HG03457 (cell line): Measurements from ENCODE around the gene SEZ6.

Experiments used
- ATAC-seq: cut with Tn5 transposase; IDR thresholded peaks from one replicate; pipeline ENCODE4 v1.9.1; 2021; ENCODE audit warnings: moderate number of reproducible peaks; ENCODE audit not compliant: unreplicated experiment

SEZ6 gene

DNA sequence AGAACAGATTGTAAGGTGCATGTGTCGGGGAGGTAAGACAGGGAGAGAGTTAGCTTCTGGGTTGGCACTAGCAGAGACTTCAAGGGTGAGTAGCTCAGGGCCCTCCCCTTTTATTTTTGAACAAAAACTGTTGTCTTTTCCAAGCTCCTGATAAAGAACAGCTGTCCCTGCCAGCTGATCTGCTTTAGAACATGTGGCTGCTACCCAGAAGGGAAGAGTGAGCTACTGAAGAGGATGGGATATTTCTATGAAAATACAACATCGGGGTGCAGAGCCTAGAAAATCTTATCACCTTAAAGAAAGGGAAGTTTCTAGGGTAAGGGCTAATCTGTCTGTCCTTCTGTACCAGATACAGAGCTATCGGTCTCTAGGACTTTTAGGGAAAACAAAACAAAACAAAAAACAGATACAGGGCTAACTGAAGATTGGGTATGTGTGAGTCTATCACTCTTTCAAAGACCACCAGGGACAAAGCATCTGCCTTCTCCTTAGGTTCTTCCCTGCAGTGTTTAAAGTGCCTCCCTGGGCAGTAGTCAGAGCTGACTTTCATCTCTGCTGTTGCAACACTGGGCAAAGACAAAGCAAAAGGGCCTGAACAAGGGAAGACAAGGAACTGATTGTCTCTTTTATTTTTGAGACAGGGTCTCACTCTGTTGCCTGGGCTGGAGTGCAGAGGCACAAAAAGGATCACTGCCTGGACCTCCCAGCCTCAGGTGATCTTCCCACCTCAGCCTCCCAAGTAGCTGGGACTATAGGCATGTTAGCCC is 97.9 kb downstream of the SEZ6 start:
- ATAC-seq: no peak

DNA sequence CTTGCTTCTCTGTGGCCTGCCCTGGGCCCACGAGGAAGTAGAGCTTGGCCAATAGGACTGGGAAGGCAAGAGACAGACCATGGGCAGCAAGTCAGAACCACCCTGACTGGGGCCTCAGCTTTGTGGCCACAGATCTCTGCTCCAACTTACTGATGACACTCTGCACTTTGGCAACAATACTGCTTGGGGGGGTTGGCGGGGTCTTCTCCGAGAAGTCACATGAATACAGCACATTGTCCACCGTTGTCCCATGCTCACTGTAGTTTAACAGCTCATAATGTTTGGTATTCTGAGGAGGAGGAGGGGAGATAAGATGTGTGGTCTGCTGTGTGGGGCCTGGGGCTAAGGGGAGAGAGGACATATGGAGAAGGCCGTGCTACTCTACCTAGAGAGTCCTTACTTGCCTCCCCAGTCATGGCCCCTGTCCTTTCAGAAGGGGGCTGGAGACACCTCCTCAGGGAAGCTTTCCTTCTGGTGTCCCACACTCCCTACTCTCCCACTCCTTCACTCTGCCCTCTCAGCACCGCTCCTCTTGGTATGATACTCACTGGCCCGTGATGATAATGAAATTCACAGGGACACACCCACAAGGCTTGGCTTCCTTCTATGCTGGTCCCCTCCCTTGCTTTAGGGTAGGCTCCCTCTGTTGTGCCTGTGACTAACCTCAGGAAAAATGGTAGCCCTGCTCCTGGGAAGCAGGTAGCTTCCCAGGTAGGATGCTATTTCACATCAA is 99.0 kb downstream of the SEZ6 start:
- no peak for ATAC-seq

DNA sequence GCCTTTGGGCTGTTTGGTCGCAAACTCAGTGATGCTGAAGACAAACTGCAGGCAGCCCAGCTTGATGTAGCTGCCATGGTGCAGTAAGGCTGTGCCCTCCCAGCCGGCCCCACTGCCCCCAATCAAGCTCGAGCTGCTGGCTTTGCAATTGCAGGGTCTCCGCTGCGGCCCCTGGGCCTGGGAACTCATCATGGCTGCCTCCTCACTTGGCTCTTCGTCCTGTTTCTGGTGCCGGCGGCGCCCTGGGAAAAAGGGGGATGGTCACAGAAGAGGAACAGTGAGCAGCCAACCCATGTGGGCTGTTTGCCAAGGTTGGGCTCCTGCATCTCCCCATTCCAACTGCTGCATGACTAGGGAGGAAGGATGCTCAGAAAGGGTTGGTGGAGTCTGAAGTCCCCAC is 99.6 kb downstream of the SEZ6 start:
- no peak for ATAC-seq
